GM12878 (cell line): Measurements from ENCODE around the gene TXLNG.

Source experiments
- BCL11A ChIP-seq: IDR thresholded peaks from 2 replicates; pipeline ENCODE4 v1.6.1; 2011; ENCODE audit warnings: low read depth, low read length
- CBFB ChIP-seq: IDR thresholded peaks from 2 replicates; pipeline ENCODE4 v1.6.1; 2016; ENCODE audit warnings: antibody characterized with exemption, low read depth
- CHD2 ChIP-seq: IDR thresholded peaks from 2 replicates; pipeline ENCODE4 v1.6.1; 2011; ENCODE audit warnings: low read depth, low read length, improper control_type of control experiment, borderline replicate concordance
- EGR1 ChIP-seq, 2 experiments: IDR thresholded peaks; 1 replicate in 1 of 2; 2 replicates in 1 of 2; pipeline ENCODE4 v1.6.1; 2011 to 2012; ENCODE audit warnings: low read depth in 2 of 2, low read length in 2 of 2, borderline replicate concordance in 1 of 2, mild to moderate bottlenecking in 1 of 2, moderate library complexity in 1 of 2
- EZH2 ChIP-seq: IDR thresholded peaks from 2 replicates; pipeline ENCODE4 v1.6.1; 2012; ENCODE audit warnings: low read depth, mild to moderate bottlenecking, control low read depth, inconsistent platforms, low read length, borderline replicate concordance; ENCODE audit not compliant: control insufficient read depth
- MTA3 ChIP-seq: IDR thresholded peaks from 2 replicates; pipeline ENCODE4 v1.6.1; 2012; ENCODE audit warnings: low read length, inconsistent platforms, borderline replicate concordance
- POLR2A ChIP-seq: IDR thresholded peaks from 2 replicates; pipeline ENCODE4 v1.6.1; 2011; ENCODE audit warnings: low read depth, mild to moderate bottlenecking, low read length
- STAT1 ChIP-seq: fragments of 450-650 bp; conservative IDR thresholded peaks from 2 replicates; pipeline ENCODE4 v1.6.1; 2014; ENCODE audit warnings: antibody characterized with exemption, mild to moderate bottlenecking
- TCF7 ChIP-seq: IDR thresholded peaks from 2 replicates; pipeline ENCODE4 v1.6.1; 2014; ENCODE audit warnings: antibody characterized with exemption, borderline replicate concordance
- ZNF207 ChIP-seq: fragments of 450-650 bp; IDR thresholded peaks from 2 replicates; pipeline ENCODE4 v1.6.1; 2014; ENCODE audit warnings: antibody characterized with exemption, mild to moderate bottlenecking, borderline replicate concordance
- ZNF274 ChIP-seq: IDR thresholded peaks from one replicate; pipeline ENCODE4 v1.8.0; 2011; ENCODE audit not compliant: insufficient read length, insufficient read depth
- TF ChIP-seq, protein P1 (sequence below), 3 experiments: IDR thresholded peaks in 2 of 3; conservative IDR thresholded peaks in 1 of 3; 2 replicates each; pipeline ENCODE4 v1.5.1; 2011; ENCODE audit warnings: low read depth in 3 of 3, low read length in 3 of 3, mild to moderate bottlenecking in 3 of 3, control low read depth in 2 of 3, moderate library complexity in 2 of 3, inconsistent platforms in 1 of 3, mixed read lengths in 1 of 3; ENCODE audit not compliant: control insufficient read depth in 2 of 3, insufficient read depth in 1 of 3; ENCODE audit errors: extremely low read depth in 1 of 3
- TF ChIP-seq, protein P2 (sequence below): IDR thresholded peaks from 2 replicates; pipeline ENCODE4 v1.6.1; 2012; ENCODE audit warnings: mild to moderate bottlenecking, low read depth, low read length
- TF ChIP-seq, protein P3 (sequence below): IDR thresholded peaks from 2 replicates; pipeline ENCODE4 v1.6.1; 2012; ENCODE audit warnings: low read depth, low read length, improper control_type of control experiment

DNA sequence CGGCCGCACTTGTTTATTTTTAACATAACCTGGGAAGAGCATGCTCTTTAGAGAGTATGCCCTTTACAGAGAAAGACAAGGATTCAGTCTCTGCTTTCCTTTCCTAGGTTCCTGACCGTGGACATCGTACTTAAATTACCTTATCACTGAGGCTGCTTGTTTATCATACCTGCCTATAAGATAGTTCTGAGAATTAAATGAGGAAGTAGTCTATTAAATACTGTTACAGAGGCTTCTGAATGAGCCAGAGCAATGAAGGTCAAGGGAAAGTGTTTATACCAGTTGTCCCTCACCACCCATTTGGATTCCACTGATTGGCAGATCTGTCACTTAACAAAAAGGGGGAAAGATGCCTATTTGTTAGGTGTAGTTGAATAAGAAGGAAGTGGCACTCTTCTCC lies 10.0 kb downstream of the TXLNG start:
- TF ChIP-seq ZNF207 (no peak), EGR1 (IDR thresholded peaks at IDR 0.05; ENCODE audit: borderline replicate concordance in 1 of 2, low read depth in 2 of 2, low read length in 2 of 2) (no peak), CBFB (no peak), EZH2 (no peak), CHD2 (no peak), POLR2A (no peak), BCL11A (no peak), STAT1 (no peak), ZNF274 (no peak), TCF7 (no peak), MTA3 (no peak)
- TF ChIP-seq, protein P1, sequence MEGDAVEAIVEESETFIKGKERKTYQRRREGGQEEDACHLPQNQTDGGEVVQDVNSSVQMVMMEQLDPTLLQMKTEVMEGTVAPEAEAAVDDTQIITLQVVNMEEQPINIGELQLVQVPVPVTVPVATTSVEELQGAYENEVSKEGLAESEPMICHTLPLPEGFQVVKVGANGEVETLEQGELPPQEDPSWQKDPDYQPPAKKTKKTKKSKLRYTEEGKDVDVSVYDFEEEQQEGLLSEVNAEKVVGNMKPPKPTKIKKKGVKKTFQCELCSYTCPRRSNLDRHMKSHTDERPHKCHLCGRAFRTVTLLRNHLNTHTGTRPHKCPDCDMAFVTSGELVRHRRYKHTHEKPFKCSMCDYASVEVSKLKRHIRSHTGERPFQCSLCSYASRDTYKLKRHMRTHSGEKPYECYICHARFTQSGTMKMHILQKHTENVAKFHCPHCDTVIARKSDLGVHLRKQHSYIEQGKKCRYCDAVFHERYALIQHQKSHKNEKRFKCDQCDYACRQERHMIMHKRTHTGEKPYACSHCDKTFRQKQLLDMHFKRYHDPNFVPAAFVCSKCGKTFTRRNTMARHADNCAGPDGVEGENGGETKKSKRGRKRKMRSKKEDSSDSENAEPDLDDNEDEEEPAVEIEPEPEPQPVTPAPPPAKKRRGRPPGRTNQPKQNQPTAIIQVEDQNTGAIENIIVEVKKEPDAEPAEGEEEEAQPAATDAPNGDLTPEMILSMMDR (IDR thresholded peaks at IDR 0.05 in 2 of 3, conservative IDR thresholded peaks at IDR 0.05 in 1 of 3; ENCODE audit: control insufficient read depth in 2 of 3, extremely low read depth in 1 of 3, insufficient read depth in 1 of 3, low read depth in 3 of 3, low read length in 3 of 3): no peak
- TF ChIP-seq, protein P2, sequence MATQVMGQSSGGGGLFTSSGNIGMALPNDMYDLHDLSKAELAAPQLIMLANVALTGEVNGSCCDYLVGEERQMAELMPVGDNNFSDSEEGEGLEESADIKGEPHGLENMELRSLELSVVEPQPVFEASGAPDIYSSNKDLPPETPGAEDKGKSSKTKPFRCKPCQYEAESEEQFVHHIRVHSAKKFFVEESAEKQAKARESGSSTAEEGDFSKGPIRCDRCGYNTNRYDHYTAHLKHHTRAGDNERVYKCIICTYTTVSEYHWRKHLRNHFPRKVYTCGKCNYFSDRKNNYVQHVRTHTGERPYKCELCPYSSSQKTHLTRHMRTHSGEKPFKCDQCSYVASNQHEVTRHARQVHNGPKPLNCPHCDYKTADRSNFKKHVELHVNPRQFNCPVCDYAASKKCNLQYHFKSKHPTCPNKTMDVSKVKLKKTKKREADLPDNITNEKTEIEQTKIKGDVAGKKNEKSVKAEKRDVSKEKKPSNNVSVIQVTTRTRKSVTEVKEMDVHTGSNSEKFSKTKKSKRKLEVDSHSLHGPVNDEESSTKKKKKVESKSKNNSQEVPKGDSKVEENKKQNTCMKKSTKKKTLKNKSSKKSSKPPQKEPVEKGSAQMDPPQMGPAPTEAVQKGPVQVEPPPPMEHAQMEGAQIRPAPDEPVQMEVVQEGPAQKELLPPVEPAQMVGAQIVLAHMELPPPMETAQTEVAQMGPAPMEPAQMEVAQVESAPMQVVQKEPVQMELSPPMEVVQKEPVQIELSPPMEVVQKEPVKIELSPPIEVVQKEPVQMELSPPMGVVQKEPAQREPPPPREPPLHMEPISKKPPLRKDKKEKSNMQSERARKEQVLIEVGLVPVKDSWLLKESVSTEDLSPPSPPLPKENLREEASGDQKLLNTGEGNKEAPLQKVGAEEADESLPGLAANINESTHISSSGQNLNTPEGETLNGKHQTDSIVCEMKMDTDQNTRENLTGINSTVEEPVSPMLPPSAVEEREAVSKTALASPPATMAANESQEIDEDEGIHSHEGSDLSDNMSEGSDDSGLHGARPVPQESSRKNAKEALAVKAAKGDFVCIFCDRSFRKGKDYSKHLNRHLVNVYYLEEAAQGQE: no peak
- TF ChIP-seq, protein P3, sequence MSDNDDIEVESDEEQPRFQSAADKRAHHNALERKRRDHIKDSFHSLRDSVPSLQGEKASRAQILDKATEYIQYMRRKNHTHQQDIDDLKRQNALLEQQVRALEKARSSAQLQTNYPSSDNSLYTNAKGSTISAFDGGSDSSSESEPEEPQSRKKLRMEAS: no peak
